Progenitor cell of endocrine pancreas (in vitro differentiated cells): ENCODE results near the gene BAIAP2L1. TPM values are rescaled to one million over a fixed set of nuclear protein-coding genes. Genes with fewer than 3 reads are reported as not detected.

Source experiments
- DNase-seq: peaks from one replicate; pipeline ENCODE4 v3.0.0; 2021; ENCODE audit warnings: low spot score; ENCODE audit not compliant: unreplicated experiment
- H3K27ac Mint-ChIP-seq: 2 replicates; pipeline ENCODE4 v1.8.0; 2021; ENCODE audit warnings: mild to moderate bottlenecking, moderate library complexity, mixed read lengths
- H3K27me3 Mint-ChIP-seq: 2 replicates; pipeline ENCODE4 v1.8.0; 2021; ENCODE audit warnings: mixed read lengths
- H3K36me3 Mint-ChIP-seq: 2 replicates; pipeline ENCODE4 v1.8.0; 2022; ENCODE audit warnings: mixed read lengths; ENCODE audit not compliant: insufficient read depth
- H3K4me1 Mint-ChIP-seq: 2 replicates; pipeline ENCODE4 v1.8.0; 2021; ENCODE audit warnings: low read depth, mixed read lengths
- H3K4me3 Mint-ChIP-seq: 2 replicates; pipeline ENCODE4 v1.8.0; 2021; ENCODE audit warnings: low read depth, mild to moderate bottlenecking, moderate library complexity, mixed read lengths
- H3K9me3 Mint-ChIP-seq: 2 replicates; pipeline ENCODE4 v1.8.0; 2021; ENCODE audit warnings: low read depth, mixed read lengths
- total RNA-seq: library from RNA; stranded (reverse); gene quantifications from 2 replicates; pipeline ENCODE4 v1.2.1, GENCODE V29; 2021
- TF ChIP-seq, protein P1 (sequence below): fragments of 200-600 bp; sonication (generic); IDR thresholded peaks from one replicate; pipeline ENCODE4 v1.5.0; 2021; ENCODE audit warnings: antibody characterized with exemption, mild to moderate bottlenecking; ENCODE audit not compliant: unreplicated experiment

BAIAP2L1 gene
- total RNA-seq, 1 donor from 2014 or later, result 34.2 TPM

DNA sequence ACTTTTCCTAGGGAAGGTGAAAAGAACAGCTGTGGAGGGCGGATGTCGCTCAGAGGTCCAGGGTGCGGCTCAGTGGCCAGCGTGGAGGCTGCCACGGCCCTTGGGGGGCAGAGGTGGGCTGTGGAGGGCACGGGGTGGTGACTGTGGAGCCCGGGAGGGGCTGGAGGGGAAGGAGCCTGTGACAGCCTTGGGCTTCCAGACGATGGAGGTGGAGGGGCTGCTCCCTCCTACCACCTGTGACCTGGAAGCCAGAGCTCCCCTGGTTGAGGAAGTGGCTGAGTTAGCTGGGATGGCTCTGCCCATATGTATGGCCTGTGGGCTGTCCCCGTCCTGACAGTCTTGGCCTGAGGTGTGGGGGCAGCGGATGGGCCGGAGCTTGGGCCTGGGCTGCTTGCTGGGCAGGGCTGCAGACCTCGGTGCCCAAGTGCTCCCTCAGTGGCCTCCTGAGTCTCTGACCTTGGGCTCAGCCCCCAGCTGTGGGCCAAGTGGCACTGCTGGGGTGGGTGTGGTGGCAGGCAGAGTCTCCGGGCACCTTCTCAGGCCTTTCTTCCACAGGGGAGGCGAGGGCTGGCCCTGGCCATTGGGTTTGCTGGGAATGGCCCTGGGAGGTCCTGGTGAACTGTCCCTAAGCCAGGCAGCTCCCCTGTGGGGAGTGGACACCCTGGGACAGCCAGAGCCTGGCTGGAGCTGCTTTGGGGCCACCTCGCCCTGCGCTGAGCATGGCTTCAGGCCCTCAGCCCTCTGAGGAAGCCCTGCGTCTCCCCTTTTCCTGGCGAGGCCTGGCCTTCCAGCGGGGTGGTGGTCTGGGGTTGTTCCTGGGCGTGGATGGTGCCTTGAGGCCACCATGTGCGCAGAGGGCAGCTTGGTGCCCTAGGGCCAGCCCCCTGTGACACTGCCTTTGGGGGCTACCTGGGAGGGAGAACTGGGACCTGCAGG lies 115.5 kb downstream of the BAIAP2L1 start:
- H3K27me3 Mint-ChIP-seq, result no peaks in the 10 kb centered on the region
- H3K4me3 Mint-ChIP-seq, result peak overlapping the region; percentile 11
- DNase-seq, result no peak
- H3K9me3 Mint-ChIP-seq, result no peaks in the 10 kb centered on the region
- no peak overlapping the region for H3K27ac Mint-ChIP-seq
- TF ChIP-seq, protein P1, sequence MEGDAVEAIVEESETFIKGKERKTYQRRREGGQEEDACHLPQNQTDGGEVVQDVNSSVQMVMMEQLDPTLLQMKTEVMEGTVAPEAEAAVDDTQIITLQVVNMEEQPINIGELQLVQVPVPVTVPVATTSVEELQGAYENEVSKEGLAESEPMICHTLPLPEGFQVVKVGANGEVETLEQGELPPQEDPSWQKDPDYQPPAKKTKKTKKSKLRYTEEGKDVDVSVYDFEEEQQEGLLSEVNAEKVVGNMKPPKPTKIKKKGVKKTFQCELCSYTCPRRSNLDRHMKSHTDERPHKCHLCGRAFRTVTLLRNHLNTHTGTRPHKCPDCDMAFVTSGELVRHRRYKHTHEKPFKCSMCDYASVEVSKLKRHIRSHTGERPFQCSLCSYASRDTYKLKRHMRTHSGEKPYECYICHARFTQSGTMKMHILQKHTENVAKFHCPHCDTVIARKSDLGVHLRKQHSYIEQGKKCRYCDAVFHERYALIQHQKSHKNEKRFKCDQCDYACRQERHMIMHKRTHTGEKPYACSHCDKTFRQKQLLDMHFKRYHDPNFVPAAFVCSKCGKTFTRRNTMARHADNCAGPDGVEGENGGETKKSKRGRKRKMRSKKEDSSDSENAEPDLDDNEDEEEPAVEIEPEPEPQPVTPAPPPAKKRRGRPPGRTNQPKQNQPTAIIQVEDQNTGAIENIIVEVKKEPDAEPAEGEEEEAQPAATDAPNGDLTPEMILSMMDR, result no peak
- peaks cover 7% of the 10 kb centered on the region for H3K36me3 Mint-ChIP-seq
- peaks cover 30% of the 10 kb centered on the region for H3K4me1 Mint-ChIP-seq

DNA sequence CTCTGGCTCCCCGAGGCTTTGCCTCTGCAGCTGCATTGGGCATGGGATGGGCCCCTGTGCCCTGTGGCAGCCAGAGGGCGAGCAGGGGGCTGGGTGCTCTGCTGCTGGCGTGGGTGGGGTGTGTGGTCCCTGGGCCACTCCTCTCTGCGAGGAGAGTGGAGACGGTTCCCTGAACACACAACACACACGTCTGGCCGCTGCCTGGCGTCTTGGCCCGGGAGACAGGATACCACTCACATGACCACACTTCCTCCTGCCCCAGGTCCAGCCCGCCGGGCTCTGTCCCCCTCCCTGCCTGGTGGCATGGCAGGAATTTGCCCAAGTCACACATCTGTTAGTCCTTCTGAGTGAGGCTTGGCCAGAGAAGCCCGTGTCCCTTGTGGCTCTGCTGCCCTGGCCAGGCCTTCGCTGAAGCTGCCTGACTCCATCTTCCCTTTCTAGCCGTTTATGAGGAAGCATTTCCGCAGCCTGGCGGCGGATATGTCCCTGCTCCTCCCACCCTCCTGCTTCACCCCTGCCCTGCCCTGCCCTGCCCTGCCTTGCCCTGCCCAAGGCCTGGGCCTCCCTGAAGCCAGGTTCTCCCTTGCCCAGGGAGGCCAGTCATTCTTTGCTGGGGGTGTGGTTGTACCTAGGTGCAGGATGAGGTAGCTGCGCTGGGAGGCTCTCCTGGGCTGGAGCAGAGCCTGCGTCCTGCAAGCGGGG lies 116.4 kb downstream of the BAIAP2L1 start:
- TF ChIP-seq, protein P1, result no peak
- Mint-ChIP-seq H3K9me3 (no peaks in the 10 kb centered on the region), H3K4me1 (peaks cover 30% of the 10 kb centered on the region), H3K27ac (peak overlapping the region; percentile 83), H3K4me3 (peak overlapping the region; percentile 38), H3K27me3 (no peaks in the 10 kb centered on the region), H3K36me3 (peaks cover 7% of the 10 kb centered on the region)
- no peak for DNase-seq

DNA sequence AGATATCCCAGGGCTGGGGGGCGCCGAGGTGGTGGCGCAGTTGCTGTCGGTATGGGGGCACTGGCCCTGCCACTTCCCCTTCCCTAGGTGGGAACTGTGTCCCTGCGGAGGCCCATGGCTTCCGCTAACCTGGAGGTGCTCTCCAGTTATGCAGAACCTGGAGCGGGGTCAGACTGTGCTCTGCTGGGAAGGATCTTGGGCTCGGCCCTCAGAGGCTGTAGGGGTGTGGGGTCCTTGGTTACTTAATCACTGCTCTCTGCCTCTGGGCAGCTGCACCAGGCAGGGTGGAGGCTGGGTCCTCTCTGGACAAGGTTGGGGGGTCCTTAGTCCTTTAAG lies 117.0 kb downstream of the BAIAP2L1 start:
- Mint-ChIP-seq H3K36me3 (peaks cover 7% of the 10 kb centered on the region), H3K27me3 (no peaks in the 10 kb centered on the region), H3K4me1 (peaks cover 30% of the 10 kb centered on the region), H3K4me3 (peak overlapping the region; percentile 29), H3K27ac (no peak overlapping the region), H3K9me3 (no peaks in the 10 kb centered on the region)
- TF ChIP-seq, protein P1, result no peak
- DNase-seq, result no peak

DNA sequence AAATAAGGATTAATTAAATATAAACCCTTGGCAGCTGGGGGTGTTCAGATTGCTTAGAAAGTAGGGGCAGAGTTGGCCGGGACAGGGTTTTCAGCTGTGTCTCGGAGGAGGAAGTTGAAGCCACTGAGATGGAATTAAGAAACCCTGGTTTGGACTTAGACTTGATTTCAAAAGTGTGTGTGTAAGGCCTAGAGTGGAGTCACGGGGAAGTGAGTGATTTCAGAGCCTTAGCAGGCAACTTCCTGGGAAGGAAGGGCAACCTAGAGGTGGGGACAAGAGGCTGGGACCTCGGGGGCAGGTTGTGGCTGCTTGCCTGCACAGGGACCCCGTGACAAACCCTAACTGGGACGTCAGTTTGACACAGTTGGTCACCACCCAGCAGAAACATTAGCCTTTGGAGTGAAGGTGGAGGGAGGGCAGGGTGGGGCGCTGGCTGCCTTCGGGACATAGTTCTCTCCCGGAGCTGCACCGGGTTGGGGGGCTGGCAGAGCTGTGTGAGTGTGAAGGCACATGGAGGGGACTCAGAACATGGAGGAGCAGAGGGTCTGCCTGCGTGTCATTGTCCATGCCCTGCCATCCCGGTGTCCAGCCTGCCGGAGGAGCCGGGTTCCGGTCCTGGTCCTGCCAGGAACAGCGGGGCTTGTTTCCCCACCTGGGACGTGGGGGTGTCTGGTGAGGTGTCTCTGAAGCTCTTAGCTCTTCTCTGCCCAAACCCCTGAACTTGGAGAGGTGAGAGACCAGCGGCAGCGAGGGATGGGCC lies 117.6 kb downstream of the BAIAP2L1 start:
- H3K9me3 Mint-ChIP-seq, result no peaks in the 10 kb centered on the region
- TF ChIP-seq, protein P1, result no peak
- no peak for DNase-seq
- no peaks in the 10 kb centered on the region for H3K27me3 Mint-ChIP-seq
- H3K36me3 Mint-ChIP-seq, result peaks cover 7% of the 10 kb centered on the region
- H3K4me1 Mint-ChIP-seq, result peaks cover 30% of the 10 kb centered on the region
- H3K4me3 Mint-ChIP-seq, result peak overlapping the region; percentile 90
- peak overlapping the region; percentile 56 for H3K27ac Mint-ChIP-seq

DNA sequence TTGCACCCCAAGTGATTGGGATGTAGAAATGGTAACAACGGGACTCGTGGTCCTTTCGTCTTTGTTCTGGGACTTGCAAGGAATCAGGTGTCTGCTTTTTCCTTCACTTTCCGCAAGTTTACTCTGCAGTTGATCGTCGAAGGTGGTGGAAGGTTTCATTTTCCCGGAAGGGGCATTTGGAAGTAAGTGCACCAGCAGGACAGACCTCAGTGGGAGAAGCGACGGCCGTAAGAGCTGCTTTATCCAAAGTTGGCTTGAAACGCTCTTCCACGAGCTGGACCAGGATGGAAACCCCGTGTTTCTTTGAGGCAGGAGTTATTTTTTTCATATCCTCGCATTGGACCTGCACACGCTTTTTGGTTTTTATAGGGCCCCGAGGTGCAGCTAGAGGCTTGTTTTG lies 118.2 kb downstream of the BAIAP2L1 start:
- Mint-ChIP-seq H3K27ac (peak overlapping the region; percentile 93), H3K36me3 (peaks cover 7% of the 10 kb centered on the region), H3K9me3 (no peaks in the 10 kb centered on the region), H3K4me1 (peaks cover 30% of the 10 kb centered on the region), H3K4me3 (peak overlapping the region; percentile 90), H3K27me3 (no peaks in the 10 kb centered on the region)
- TF ChIP-seq, protein P1, result no peak
- no peak for DNase-seq
